ENCODE measurements around the gene GSTM4.
A peak's percentile ranks its signal among the peaks of the same experiment; 100 is the strongest.

GSTM4 gene
- 11.3 reads per million, percentile 34 among the genes with 10 or more reads in this experiment for total RNA-seq

- DNase-seq: peak; percentile 42
Observed at GRCh38 chr1:109655615-109656519, at the start of gene GSTM4. Gene GSTM4, plus strand, starts transcription at chr1:109656099. Its CDS starts 291 bp downstream, at chr1:109656390.

- no peak for DNase-seq
Observed at GRCh38 chr1:109609881-109610280, 46.0 kb upstream of the GSTM4 start.

- no peak for DNase-seq
Observed at GRCh38 chr1:109610609-109611307, 45.1 kb upstream of the GSTM4 start.

GRCh38 chr1:109611308-109611990, 44.5 kb upstream of the GSTM4 start:
- no peak for DNase-seq

GRCh38 chr1:109613361-109614147, 42.3 kb upstream of the GSTM4 start:
- DNase-seq: no peak

- DNase-seq: no peak
Observed at GRCh38 chr1:109615879-109616278, 40.0 kb upstream of the GSTM4 start.

- no peak for DNase-seq
Observed at GRCh38 chr1:109616391-109616790, 39.5 kb upstream of the GSTM4 start.

- no peak for DNase-seq
Observed at GRCh38 chr1:109617291-109617801, 38.6 kb upstream of the GSTM4 start.

- no peak for DNase-seq
Observed at GRCh38 chr1:109618661-109619575, 37.0 kb upstream of the GSTM4 start.

GRCh38 chr1:109619576-109620400, 36.1 kb upstream of the GSTM4 start, which contains the start of the genes AMPD2 and GNAT2:
Gene AMPD2, plus strand, starts transcription at chr1:109619837. Its CDS starts 1,339 bp downstream, at chr1:109621176.
Gene GNAT2, minus strand, starts transcription at chr1:109619616. Its CDS starts 6,746 bp downstream, at chr1:109612870.
- DNase-seq: peak; percentile 62

GRCh38 chr1:109620401-109620791, 35.5 kb upstream of the GSTM4 start:
- DNase-seq: no peak

GRCh38 chr1:109620841-109621286, 35.0 kb upstream of the GSTM4 start:
- DNase-seq: peak; percentile 98

- no peak for DNase-seq
Observed at GRCh38 chr1:109621379-109622136, 34.3 kb upstream of the GSTM4 start.

GRCh38 chr1:109622137-109622892, 33.6 kb upstream of the GSTM4 start:
- no peak for DNase-seq

- DNase-seq: no peak
Observed at GRCh38 chr1:109622895-109623294, 33.0 kb upstream of the GSTM4 start.

GRCh38 chr1:109623601-109624161, 32.2 kb upstream of the GSTM4 start:
- DNase-seq: no peak

- no peak for DNase-seq
Observed at GRCh38 chr1:109624201-109625010, 31.5 kb upstream of the GSTM4 start.

Data from effector CD4-positive, alpha-beta T cell (primary cell).